Colonic mucosa (tissue), 4 donors: ENCODE measurements around the gene ESAM. TPM values are rescaled to one million over a fixed set of nuclear protein-coding genes. Genes with fewer than 3 reads are reported as not detected.

ENCODE experiments used
- DNase-seq: peaks from one replicate; pipeline ENCODE4 v3.0.0-alpha.2; 2020
- H3K27ac ChIP-seq: fragments of 200-600 bp; one replicate; pipeline ENCODE4 v1.8.0; 2021
- H3K27me3 ChIP-seq: fragments of 200-600 bp; one replicate; pipeline ENCODE4 v1.8.0; 2021
- H3K36me3 ChIP-seq: fragments of 200-600 bp; one replicate; pipeline ENCODE4 v1.8.0; 2021
- H3K4me1 ChIP-seq: fragments of 200-600 bp; one replicate; pipeline ENCODE4 v1.8.0; 2021; ENCODE audit warnings: mild to moderate bottlenecking
- H3K4me3 ChIP-seq: fragments of 200-600 bp; one replicate; pipeline ENCODE4 v1.8.0; 2021
- H3K9ac ChIP-seq, 2 donors: one replicate each; pipeline ENCODE4 v1.7.0; 2013; ENCODE audit warnings: control low read depth in 2 of 2, low read depth in 2 of 2, low read length in 2 of 2
- H3K9me3 ChIP-seq: fragments of 200-600 bp; one replicate; pipeline ENCODE4 v1.8.0; 2021
- CTCF ChIP-seq: fragments of 200-600 bp; IDR thresholded peaks from one replicate; pipeline ENCODE4 v1.8.0; 2022; ENCODE audit warnings: antibody characterized with exemption, mild to moderate bottlenecking
- intact Hi-C: fragments of 100-400 bp; cut with DNase I; formaldehyde crosslinking; loops from one replicate; pipeline ENCODE4 v1.14.1; 2022
- total RNA-seq, 2 donors: library from RNA; stranded (reverse); fragmentation: NEBNext Ultra II Directional in 1 of 2; extraction: Animal tissue kit (Norgen Biotek cat#: 25700) in 1 of 2; gene quantifications; one replicate each; pipeline ENCODE4 v1.2.1, GENCODE V29; 2021
- donor health status: healthy.
- donor health status: DM: no; HTN: no; CAD: no.
- donor health status: DM: no; HTN: no; CAD: no.

The ESAM gene
- total RNA-seq, 2 donors from 2014 or later: 10.4 to 15.7 TPM

- intact Hi-C loops: no loop called here
- Histone ChIP-seq H3K4me3 (no peak overlapping the region), H3K27me3 (peaks cover 24% of the 10 kb centered on the region), H3K36me3 (no peaks in the 10 kb centered on the region), H3K27ac (no peak overlapping the region), H3K9me3 (no peaks in the 10 kb centered on the region), H3K4me1 (peaks cover 8% of the 10 kb centered on the region), H3K9ac (no peak overlapping the region)
- DNase-seq: no peak
- no peak for TF ChIP-seq CTCF
Observed at GRCh38 chr11:124717421-124717785, 44.7 kb downstream of the ESAM start.

GRCh38 chr11:124716591-124716990 is 45.5 kb downstream of the ESAM start:
- no peaks in the 10 kb centered on the region for H3K9me3 ChIP-seq
- intact Hi-C loops: no loop called here
- TF ChIP-seq CTCF: no peak
- peaks cover 24% of the 10 kb centered on the region for H3K27me3 ChIP-seq
- DNase-seq: no peak
- H3K4me3 ChIP-seq: no peak overlapping the region
- peaks cover 8% of the 10 kb centered on the region for H3K4me1 ChIP-seq
- no peak overlapping the region for H3K27ac ChIP-seq
- no peaks in the 10 kb centered on the region for H3K36me3 ChIP-seq
- no peak overlapping the region for H3K9ac ChIP-seq

GRCh38 chr11:124712392-124712791 is 49.7 kb downstream of the ESAM start:
- H3K4me1 ChIP-seq: no peaks in the 10 kb centered on the region
- H3K9ac ChIP-seq: no peak overlapping the region
- no peak for DNase-seq
- H3K36me3 ChIP-seq: no peaks in the 10 kb centered on the region
- H3K27me3 ChIP-seq: peaks cover 2% of the 10 kb centered on the region
- TF ChIP-seq CTCF: no peak
- no peak overlapping the region for H3K4me3 ChIP-seq
- H3K27ac ChIP-seq: no peak overlapping the region
- intact Hi-C loops: no loop called here
- no peaks in the 10 kb centered on the region for H3K9me3 ChIP-seq

DNA sequence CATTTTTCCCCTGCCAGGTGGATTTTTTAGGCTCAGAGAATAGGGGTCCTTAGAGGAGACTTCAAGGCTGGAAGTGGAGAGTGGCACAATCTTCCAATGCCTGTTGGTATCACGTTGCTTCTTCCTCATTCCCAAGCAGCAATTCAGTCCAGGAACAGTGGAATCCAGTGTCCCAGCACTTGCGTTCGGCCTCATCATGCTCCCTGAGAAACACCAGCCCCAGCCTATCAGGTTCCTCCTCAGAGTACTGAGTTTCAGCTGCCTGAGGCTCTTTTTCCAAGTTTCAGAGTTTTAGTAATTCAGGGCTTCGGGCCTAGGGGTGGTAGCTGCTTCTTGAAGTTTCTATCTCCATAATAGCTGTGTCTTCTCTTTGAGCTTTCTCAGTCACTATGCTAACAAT is 54.3 kb downstream of the ESAM start:
- Histone ChIP-seq H3K4me1 (no peaks in the 10 kb centered on the region), H3K36me3 (no peaks in the 10 kb centered on the region), H3K27ac (no peak overlapping the region), H3K9ac (no peak overlapping the region), H3K9me3 (no peaks in the 10 kb centered on the region), H3K4me3 (no peak overlapping the region), H3K27me3 (no peaks in the 10 kb centered on the region)
- no peak for DNase-seq
- TF ChIP-seq CTCF: no peak
- intact Hi-C loops: no loop called here

Other genes starting within 250 kb of the ESAM start
- gene OR8B12, start 218.6 kb downstream of the ESAM start, total RNA-seq: not detected
- gene OR8A1, start 192.3 kb downstream of the ESAM start, total RNA-seq: not detected
- gene PANX3, start 150.9 kb downstream of the ESAM start, total RNA-seq: not detected
- gene TBRG1, start 139.4 kb downstream of the ESAM start, total RNA-seq: 10 to 100 TPM; 25.7 to 29.1 TPM
- 100 to 1,000 TPM; 128 to 236 TPM for gene SIAE, start 88.6 kb downstream of the ESAM start, total RNA-seq
- 10 to 100 TPM in 1 of 2 donors, 1 to 10 TPM in 1; 8.4 to 10.7 TPM for gene SPA17, start 88.4 kb downstream of the ESAM start, total RNA-seq
- 10 to 100 TPM in 1 of 2 donors, 1 to 10 TPM in 1; 3.1 to 11.1 TPM for gene NRGN, start 22.3 kb downstream of the ESAM start, total RNA-seq
- gene VSIG2, start 10.0 kb downstream of the ESAM start, total RNA-seq: 100 to 1,000 TPM; 122 to 155 TPM
- gene MSANTD2, start 38.1 kb upstream of the ESAM start, total RNA-seq: 10 to 100 TPM in 1 of 2 donors, 1 to 10 TPM in 1; 7.0 to 12.7 TPM
- 1 to 10 TPM; 7.8 to 8.0 TPM for gene ROBO3, start 103.1 kb upstream of the ESAM start, total RNA-seq
- 1 to 10 TPM; 4.0 to 5.0 TPM for gene ROBO4, start 135.6 kb upstream of the ESAM start, total RNA-seq
- not detected for gene HEPN1, start 157.0 kb upstream of the ESAM start, total RNA-seq
- gene HEPACAM, start 173.8 kb upstream of the ESAM start, total RNA-seq: under 1 TPM; 0.08 to 0.12 TPM
- gene CCDC15, start 191.9 kb upstream of the ESAM start, total RNA-seq: 1 to 10 TPM; 1.2 to 2.5 TPM